ENCODE measurements around the gene AQP12A. TPM values are rescaled to one million over a fixed set of nuclear protein-coding genes. Genes with fewer than 3 reads are reported as not detected.

Gene AQP12A
- polyA plus RNA-seq, 2 of the 4 experiments (the other 2 are of a cell fraction) = not detected

- no peak for TF ChIP-seq REST (IDR thresholded peaks at IDR 0.05)
- no peak for TF ChIP-seq ELK1 (IDR thresholded peaks at IDR 0.05; ENCODE audit: low read depth, low read length)
Observed at GRCh38 chr2:240651185-240651584, 40.5 kb upstream of the AQP12A start (continued).

GRCh38 chr2:240655931-240656886 is 35.5 kb upstream of the AQP12A start:
- no peaks in the 10 kb centered on the region for H3K4me1 ChIP-seq
- H3K4me3 ChIP-seq = no peak overlapping the region
- ATAC-seq = peak; percentile 65 to 69; a peak in 5 of 6 replicates
- 19% methylated on average over 10 of the region's 10 CpGs for WGBS (ENCODE audit: missing lambda C conversion rate)
- no peak for FAIRE-seq
- no peak for DNase-seq (ENCODE audit: low read depth in 1 of 2, low spot score in 1 of 2)
- CTCF ChIA-PET = interaction anchor here (1.1 to 2.4 kb wide), 2 partner anchors 51 to 185 kb away, joined by 3 to 6 read pairs; no protein-coding TSS in a partner anchor
- no peak overlapping the region for H3K4me2 ChIP-seq
- no peak for TF ChIP-seq RAD21 (conservative IDR thresholded peaks at IDR 0.05 in 1 of 2, IDR thresholded peaks at IDR 0.05 in 1 of 2)
- no peak for TF ChIP-seq POLR2AphosphoS2 (conservative IDR thresholded peaks at IDR 0.05; ENCODE audit: low read length)
- TF ChIP-seq MYC (IDR thresholded peaks at IDR 0.05; ENCODE audit: borderline replicate concordance, low read length) = no peak
- TF ChIP-seq PBX3 (IDR thresholded peaks at IDR 0.05) = no peak
- TF ChIP-seq FOXS1 (CRISPR knock-in tag; IDR thresholded peaks at IDR 0.05) = no peak
- TF ChIP-seq USF2 (IDR thresholded peaks at IDR 0.05) = no peak
- TF ChIP-seq JUNB (IDR thresholded peaks at IDR 0.05) = no peak
- no peak for TF ChIP-seq RCOR1 (IDR thresholded peaks at IDR 0.05; ENCODE audit: low read depth, low read length)
- no peak for TF ChIP-seq REST (IDR thresholded peaks at IDR 0.05)
- no peak for TF ChIP-seq BHLHE40 (IDR thresholded peaks at IDR 0.05; ENCODE audit: low read depth, low read length)
- no peak for TF ChIP-seq CHD4 (IDR thresholded peaks at IDR 0.05; ENCODE audit: borderline replicate concordance)
- no peak for TF ChIP-seq EP300 (IDR thresholded peaks at IDR 0.05)
- no peak for TF ChIP-seq ZC3H11A (IDR thresholded peaks at IDR 0.05)
- no peak for TF ChIP-seq PHF8 (IDR thresholded peaks at IDR 0.05; ENCODE audit: borderline replicate concordance, low read depth)
- no peak for TF ChIP-seq FOSL2 (IDR thresholded peaks at IDR 0.05)
- TF ChIP-seq FOSL2 (CRISPR knock-in tag; IDR thresholded peaks at IDR 0.05) = no peak
- no peak for TF ChIP-seq ATOH8 (CRISPR knock-in tag; IDR thresholded peaks at IDR 0.05; ENCODE audit: low read depth)
- TF ChIP-seq NR3C1 (IDR thresholded peaks at IDR 0.05) = no peak
- no peak for TF ChIP-seq TP53 (CRISPR knock-in tag; IDR thresholded peaks at IDR 0.05)
- no peak for TF ChIP-seq FOSB (CRISPR knock-in tag; IDR thresholded peaks at IDR 0.05)
- no peak for TF ChIP-seq CBX2 (IDR thresholded peaks at IDR 0.05; ENCODE audit: borderline replicate concordance, low read depth)
- no peak overlapping the region for H3K27ac ChIP-seq
- H3K9me3 ChIP-seq = peaks cover 4% of the 10 kb centered on the region; the same call in 1 of the 3 replicates
- POLR2A ChIA-PET = no interaction called here
